WERI-Rb-1 (cell line): ENCODE measurements around the gene NBPF3.
A peak's percentile ranks its signal among the peaks of the same experiment; 100 is the strongest.

ENCODE experiments used
- DNase-seq: peaks from one replicate; pipeline ENCODE4 v3.0.0-alpha.2; 2020
- H3K27ac ChIP-seq: fragments of 250-450 bp; sonication (Bioruptor Pico); 2 replicates; pipeline ENCODE4 v1.5.1; 2020; ENCODE audit warnings: mild to moderate bottlenecking, moderate library complexity
- H3K27me3 ChIP-seq: fragments of 250-450 bp; sonication (Bioruptor Pico); 2 replicates; pipeline ENCODE4 v1.5.1; 2021; ENCODE audit warnings: mild to moderate bottlenecking, low read depth, moderate library complexity; ENCODE audit not compliant: insufficient read depth, severe bottlenecking
- H3K36me3 ChIP-seq: fragments of 250-450 bp; sonication (Bioruptor Pico); 2 replicates; pipeline ENCODE4 v1.5.1; 2020; ENCODE audit warnings: mild to moderate bottlenecking, moderate library complexity
- H3K4me3 ChIP-seq: 2 replicates; pipeline ENCODE4 v1.5.1; 2011; ENCODE audit warnings: low read depth, mild to moderate bottlenecking, control low read depth, low read length
- H3K9me3 ChIP-seq: fragments of 250-450 bp; sonication (Bioruptor Pico); 2 replicates; pipeline ENCODE4 v1.5.1; 2021; ENCODE audit warnings: mild to moderate bottlenecking, moderate library complexity; ENCODE audit not compliant: severe bottlenecking
- CTCF ChIP-seq: IDR thresholded peaks from 2 replicates; pipeline ENCODE4 v1.5.1; 2011; ENCODE audit warnings: low read depth, mild to moderate bottlenecking, control low read depth, inconsistent platforms, low read length

NBPF3 gene

GRCh38 chr1:21510885-21511578 is 71.1 kb downstream of the NBPF3 start:
- TF ChIP-seq CTCF: peak; percentile 64
- H3K9me3 ChIP-seq: no peaks in the 10 kb centered on the region
- no peak overlapping the region for H3K27ac ChIP-seq
- DNase-seq: no peak
- no peaks in the 10 kb centered on the region for H3K27me3 ChIP-seq
- H3K4me3 ChIP-seq: no peak overlapping the region
- no peaks in the 10 kb centered on the region for H3K36me3 ChIP-seq

DNA sequence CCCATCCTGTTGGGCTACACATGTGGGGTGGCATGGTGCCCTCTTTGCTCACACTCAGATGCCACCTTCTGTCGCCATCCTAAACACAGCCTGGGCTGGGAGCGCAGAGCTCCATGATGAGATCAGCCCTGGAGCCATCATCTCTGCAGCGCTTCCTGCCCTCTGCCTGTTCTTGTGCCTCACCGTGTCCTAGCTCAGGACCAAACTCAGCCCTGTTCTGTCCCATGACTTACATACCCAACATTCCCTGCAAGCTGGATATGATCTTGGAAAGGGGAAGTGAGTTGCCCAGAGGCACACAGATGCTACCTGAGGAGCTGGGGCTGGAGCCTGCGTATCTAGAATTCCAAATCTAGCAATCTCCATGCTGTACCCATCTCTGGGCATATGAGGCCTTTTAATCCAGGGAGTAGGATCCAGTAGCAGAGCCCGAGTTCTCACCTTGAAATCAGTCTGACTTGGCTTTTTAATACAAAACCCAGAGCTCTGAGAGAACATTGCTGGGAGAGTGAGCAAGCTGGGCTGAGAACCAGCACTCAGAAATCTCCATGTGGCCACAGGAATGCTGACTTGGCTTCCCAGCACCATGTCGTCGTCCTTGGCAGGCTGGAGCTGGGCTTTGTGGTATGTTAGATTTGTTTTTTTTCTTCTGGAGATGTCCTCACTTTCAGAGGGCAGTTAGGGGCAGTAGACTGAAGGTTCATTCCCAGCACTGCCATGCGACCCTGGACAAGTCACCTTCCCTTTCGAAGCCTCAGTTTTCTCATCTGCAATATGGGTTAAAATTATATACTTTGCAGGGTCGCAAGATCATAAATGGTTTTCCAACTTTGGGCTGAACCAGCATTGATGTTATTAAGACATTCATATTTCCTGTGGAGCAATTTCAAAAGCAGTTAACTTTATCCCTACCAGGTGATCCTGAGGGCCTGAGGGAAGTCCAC is 71.9 kb downstream of the NBPF3 start:
- DNase-seq: no peak
- no peaks in the 10 kb centered on the region for H3K27me3 ChIP-seq
- TF ChIP-seq CTCF: no peak

DNA sequence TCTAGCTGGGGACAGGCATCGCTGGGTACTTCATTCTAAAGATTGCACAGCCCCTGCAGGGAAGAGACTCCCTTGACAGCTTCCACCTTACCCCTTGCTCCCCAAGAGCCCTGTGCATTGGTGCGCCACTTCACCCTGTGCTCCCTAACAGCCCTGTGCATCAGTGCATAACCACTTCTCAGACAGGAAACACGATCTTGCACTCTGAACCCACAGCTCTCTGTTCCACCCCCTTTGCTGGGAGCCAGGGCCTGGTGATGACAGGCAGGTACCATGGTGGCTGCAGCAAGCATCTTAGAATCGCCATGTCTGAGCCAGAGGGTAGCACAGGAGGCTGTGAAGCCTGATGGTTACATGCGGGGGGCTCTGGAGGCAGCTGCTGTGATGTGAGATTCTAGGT is 74.3 kb downstream of the NBPF3 start:
- Histone ChIP-seq H3K27ac (no peak overlapping the region), H3K27me3 (no peaks in the 10 kb centered on the region), H3K36me3 (no peaks in the 10 kb centered on the region), H3K9me3 (no peaks in the 10 kb centered on the region), H3K4me3 (no peak overlapping the region)
- no peak for DNase-seq
- TF ChIP-seq CTCF: no peak

More for the DNA sequence above, 71.9 kb downstream of the NBPF3 start:
- Histone ChIP-seq H3K4me3 (no peak overlapping the region), H3K9me3 (no peaks in the 10 kb centered on the region), H3K36me3 (no peaks in the 10 kb centered on the region), H3K27ac (no peak overlapping the region)

GRCh38 chr1:21517161-21517589 is 77.2 kb downstream of the NBPF3 start:
- H3K27me3 ChIP-seq: no peaks in the 10 kb centered on the region
- TF ChIP-seq CTCF: no peak
- DNase-seq: no peak
- H3K4me3 ChIP-seq: no peak overlapping the region
- H3K36me3 ChIP-seq: no peaks in the 10 kb centered on the region
- H3K9me3 ChIP-seq: no peaks in the 10 kb centered on the region
- H3K27ac ChIP-seq: no peak overlapping the region

DNA sequence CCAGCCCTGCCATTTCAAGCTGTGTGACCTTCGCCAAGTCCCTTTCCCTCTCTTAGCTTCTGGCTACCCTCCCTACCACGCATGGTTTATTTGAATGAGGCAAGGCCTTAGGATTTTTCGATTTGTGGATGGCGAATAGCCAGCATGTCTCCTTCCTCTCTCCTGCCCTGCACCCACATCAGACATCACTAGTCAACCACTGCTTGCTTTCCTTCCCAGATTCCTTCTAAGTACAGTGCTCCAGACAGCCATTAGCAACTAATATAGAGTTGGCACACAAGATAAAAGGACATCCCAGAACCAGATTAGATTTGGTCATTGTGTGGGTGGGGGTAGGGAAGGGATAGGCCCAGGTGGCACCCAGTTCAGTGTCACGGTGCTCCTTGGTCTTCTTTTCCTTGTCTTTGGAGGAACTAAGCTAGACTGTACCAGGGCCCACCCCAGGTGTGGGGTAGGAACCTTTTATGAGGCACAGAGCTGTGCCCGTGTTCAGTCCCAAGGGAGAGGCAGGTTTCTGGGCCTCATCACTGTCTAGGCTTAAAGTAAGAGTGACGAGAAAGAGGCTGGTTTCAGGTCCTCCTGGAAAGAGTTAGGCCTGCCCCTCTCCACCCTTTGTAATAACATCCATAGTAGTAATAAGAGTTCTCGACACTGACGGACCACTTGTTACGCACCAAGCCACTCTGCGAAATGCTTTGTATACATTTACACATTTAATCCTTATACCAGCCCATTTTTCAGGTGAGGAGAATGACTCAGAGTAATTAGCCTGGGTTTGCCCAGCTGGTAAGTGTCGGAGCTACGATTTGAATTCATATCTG is 77.9 kb downstream of the NBPF3 start:
- no peak for DNase-seq
- H3K9me3 ChIP-seq: no peaks in the 10 kb centered on the region
- no peak overlapping the region for H3K4me3 ChIP-seq
- no peak for TF ChIP-seq CTCF
- no peaks in the 10 kb centered on the region for H3K27me3 ChIP-seq
- no peaks in the 10 kb centered on the region for H3K36me3 ChIP-seq
- no peak overlapping the region for H3K27ac ChIP-seq
